Cardiac septum (tissue), 1 donor: ENCODE results near the gene POGZ. TPM values are rescaled to one million over a fixed set of nuclear protein-coding genes. Genes with fewer than 3 reads are reported as not detected.

Experiments
- DNase-seq: peaks from one replicate; pipeline ENCODE4 v3.0.0-alpha.2; 2020; ENCODE audit warnings: low spot score
- intact Hi-C: fragments of 100-400 bp; cut with DNase I; formaldehyde crosslinking; loops from one replicate; pipeline ENCODE4 v1.14.0; 2022
- long read RNA-seq: library from polyadenylated mRNA; unstranded; transcript quantifications from one replicate; pipeline ENCODE4 v2.0.0, GENCODE V29; 2021
- total RNA-seq: library from RNA; stranded (reverse); fragmentation: NEBNext Ultra II Directional; extraction: Animal tissue kit (Norgen Biotek cat#: 25700); gene quantifications from one replicate; pipeline ENCODE4 v1.2.1, GENCODE V29; 2021
- donor health status: DM: no; HTN: no; CAD: no.

Gene POGZ, protein sequence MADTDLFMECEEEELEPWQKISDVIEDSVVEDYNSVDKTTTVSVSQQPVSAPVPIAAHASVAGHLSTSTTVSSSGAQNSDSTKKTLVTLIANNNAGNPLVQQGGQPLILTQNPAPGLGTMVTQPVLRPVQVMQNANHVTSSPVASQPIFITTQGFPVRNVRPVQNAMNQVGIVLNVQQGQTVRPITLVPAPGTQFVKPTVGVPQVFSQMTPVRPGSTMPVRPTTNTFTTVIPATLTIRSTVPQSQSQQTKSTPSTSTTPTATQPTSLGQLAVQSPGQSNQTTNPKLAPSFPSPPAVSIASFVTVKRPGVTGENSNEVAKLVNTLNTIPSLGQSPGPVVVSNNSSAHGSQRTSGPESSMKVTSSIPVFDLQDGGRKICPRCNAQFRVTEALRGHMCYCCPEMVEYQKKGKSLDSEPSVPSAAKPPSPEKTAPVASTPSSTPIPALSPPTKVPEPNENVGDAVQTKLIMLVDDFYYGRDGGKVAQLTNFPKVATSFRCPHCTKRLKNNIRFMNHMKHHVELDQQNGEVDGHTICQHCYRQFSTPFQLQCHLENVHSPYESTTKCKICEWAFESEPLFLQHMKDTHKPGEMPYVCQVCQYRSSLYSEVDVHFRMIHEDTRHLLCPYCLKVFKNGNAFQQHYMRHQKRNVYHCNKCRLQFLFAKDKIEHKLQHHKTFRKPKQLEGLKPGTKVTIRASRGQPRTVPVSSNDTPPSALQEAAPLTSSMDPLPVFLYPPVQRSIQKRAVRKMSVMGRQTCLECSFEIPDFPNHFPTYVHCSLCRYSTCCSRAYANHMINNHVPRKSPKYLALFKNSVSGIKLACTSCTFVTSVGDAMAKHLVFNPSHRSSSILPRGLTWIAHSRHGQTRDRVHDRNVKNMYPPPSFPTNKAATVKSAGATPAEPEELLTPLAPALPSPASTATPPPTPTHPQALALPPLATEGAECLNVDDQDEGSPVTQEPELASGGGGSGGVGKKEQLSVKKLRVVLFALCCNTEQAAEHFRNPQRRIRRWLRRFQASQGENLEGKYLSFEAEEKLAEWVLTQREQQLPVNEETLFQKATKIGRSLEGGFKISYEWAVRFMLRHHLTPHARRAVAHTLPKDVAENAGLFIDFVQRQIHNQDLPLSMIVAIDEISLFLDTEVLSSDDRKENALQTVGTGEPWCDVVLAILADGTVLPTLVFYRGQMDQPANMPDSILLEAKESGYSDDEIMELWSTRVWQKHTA (N-terminal part only)
- 54.4 TPM for total RNA-seq
- long read RNA-seq, partial matches to known transcripts, result 3 of 16 reads
- long read RNA-seq, other reads (novel, unspliced or antisense), result 12 of 16 reads

DNA sequence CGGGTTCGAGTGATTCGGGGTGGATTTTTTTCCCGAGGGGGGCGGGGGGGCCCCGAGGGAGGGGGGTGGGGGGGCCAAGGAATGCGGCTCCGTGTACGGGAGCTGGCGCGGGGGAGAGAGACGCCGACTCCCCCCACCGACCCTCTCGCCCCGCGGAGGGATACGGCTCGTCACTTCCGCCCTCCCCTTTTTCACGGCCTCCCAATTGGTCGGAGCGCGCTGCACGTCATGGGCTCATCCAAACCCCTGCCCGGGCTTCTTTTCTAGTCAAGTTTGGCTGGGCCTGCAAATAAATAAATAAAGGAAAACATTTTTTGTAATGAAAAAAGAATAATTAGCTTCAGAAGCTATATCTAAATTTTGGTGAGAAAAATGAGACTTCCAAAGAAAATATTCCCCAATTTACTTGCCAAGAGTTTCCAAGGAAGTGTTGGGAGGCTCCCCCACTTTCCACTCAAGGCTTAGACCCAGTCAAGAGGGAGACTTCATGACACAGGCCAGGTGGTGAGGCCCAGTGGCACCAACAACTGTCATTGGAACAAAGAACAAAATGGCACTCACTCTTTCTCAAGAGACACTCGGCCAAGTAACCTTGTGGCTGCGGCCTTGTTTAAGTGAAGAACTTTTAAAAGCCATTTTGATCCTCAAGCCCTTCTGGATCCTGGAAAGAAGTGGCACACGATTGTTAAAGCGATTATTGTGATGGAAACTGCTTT lies at the start of gene POGZ:
TSS of gene POGZ (minus strand) at position 164 of the 716 bp plus-strand sequence. CDS start 17,290 bp downstream, outside the sequence.
- intact Hi-C loops, result loop anchor here (1.0 to 5.0 kb wide), 2 partner anchors 14 to 78 kb away; no protein-coding TSS in a partner anchor
- peak; percentile 97 for DNase-seq

DNA sequence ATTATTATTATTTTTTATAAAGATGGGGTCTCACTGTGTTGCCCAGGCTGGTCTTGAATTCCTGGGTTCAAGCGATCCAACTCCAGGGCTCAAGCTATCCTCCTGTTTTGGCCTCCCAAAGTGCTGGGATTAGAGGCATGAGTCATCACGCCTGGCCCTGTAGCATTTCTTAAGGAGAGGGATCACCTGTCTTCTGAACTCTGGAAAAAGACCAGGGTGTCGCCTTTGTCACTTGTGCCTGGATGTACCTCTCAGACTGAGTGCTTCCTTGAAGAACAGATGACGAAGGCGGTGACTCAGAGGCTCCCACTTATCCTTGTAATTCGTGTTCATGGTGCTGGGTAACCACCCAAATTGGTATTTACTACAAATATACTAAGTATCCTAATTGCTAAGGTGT lies 49.5 kb upstream of the POGZ start:
- no peak for DNase-seq
- intact Hi-C loops, result no loop called here

DNA sequence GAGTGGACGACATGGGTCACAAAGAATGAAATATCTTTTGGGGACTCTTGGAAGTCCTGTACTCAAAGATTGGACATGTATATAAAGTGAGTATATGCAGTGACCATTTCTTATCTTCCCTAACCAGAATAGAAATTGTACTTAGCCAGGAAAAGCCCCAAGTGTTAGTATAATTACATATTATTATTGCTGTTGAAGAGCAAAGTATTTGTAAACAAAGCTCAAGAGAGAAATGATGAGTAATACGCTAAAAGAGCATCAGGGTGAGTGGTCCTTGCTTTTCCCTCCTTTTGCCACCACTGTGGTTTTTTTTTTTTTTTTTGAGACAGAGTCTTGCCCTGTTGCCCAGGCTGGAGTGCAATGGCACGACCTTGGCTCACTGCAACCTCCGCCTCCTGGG lies 45.5 kb upstream of the POGZ start:
- no peak for DNase-seq
- intact Hi-C loops, result no loop called here

DNA sequence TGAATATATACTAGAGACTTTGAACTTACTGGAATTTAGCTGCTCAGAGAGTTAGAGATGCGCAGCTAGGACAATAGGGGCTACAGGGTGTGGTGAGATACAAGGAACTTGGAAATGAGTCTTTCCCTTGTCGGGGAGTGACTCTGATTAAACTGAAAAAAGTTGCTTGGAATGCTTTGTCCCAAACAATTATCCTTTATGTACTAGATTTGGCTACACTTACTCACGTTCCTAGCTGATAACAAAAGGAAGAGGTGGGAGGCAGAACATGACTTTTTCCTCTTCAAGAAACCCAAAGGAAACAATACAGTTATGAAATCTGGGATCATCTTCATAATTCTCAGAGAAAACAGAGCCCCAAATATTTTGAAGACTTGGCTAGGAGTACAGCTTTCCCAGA lies 45.0 kb upstream of the POGZ start:
- intact Hi-C loops, result no loop called here
- DNase-seq, result no peak

DNA sequence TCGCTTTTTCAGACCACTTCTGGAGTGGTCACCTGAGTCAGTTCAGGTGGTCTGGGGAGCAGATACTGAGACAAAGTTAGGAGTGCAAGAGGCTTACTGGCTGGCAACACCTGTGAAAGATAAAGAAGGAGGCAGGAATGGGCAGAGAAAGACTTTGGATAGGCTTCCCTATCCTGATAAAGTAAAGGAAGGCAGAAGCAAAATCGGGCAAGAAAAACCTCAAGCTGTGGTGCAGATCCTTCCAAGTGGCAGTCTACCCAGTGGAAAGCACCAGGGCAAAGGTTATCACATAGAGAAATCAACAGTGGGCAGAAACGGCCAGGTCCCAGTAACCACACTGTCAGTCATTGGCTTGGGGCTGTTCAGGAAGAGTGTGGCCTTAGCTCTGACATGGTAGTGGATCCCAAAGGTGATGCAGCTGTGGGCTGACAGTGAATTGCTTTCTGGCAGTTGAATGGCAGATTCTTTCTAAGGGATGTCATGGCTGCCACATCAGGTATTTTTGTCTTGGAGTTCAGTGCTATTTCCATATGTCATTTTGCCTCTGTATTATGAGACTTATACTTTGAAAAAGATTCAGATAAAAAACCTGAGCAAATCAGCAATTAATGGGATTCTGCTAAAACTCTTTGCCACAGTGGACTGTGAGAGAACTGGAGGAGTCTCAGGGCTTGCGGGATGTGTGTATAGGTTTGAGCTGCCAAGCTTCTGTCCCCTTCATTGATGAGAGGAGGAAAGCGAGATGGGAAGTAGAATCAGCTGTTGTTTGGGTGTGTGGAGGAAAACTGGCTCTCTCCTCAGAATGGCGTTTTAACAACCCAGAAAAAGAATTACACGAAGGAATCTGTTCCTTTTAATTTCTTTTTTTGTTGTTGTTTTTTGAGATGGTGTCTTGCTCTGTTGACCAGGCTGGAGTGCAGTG lies 43.8 kb upstream of the POGZ start:
- intact Hi-C loops, result no loop called here
- no peak for DNase-seq

DNA sequence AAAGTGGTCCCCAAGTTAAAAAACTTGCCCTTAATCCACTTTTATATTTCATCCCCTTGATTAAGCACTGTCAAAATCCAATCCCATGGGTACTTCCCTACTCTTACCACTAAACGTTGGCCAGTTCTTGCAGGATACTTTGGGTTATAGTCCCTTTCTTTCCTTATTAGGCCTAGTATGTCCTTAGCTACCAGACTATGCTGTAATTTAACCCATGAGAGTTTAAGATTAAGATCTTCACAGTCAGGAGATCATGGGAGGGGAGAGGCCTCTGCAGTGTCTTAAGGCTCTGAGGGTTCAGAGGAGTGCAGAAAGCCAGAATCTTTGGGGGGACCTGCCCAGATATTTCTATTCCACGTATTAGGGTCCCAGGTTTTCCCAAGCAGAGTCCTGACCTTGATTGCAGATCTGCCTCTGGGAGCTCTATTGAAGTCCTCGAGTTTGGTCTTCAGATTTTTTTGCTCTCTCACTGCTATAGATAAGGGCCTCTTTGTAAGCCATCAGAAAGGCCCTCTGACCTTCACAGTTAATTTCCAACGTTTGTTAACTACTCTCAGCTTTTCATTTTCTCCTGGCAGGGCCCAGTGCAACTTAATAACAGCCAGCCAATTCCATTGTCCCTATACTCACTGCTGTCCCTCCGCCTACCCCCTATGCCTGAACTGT lies 42.9 kb upstream of the POGZ start:
- intact Hi-C loops, result no loop called here
- DNase-seq, result no peak

DNA sequence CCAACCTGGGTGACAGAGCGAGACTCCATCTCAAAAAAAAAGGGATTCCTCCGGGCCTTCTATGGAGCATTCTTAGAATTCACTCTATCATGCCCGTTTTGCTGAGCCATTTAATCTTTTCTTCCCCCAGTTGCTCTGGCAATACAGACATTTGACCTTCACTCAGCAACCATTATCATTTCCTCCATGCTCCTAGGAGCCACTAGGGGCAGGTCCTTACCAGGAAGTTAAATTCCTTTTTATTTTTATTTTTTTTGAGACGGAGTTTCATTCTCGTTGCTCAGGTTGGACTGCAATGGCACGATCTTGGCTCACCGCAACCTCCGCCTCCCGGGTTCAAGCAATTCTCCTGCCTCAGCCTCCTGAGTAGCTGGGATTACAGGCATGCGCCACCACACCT lies 42.2 kb upstream of the POGZ start:
- no peak for DNase-seq
- intact Hi-C loops, result no loop called here

DNA sequence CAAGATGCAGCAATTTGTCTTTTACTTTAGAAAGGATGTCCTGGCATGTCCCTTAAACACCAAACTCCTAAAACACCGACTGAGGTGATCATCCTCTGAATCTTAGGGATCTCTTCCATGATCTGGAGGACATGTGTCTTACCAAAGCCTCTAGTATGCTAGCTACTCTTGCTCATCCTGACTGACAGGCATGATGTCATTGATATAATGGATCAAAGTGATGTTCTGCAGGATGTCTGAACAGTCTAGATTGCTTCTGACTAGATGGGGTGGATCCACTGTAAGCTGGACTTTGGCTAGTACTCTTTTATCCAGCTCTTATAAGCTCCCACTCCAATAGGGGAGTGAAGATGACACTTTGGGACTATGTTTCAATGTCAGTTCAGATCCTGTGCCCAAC lies 40.6 kb upstream of the POGZ start:
- DNase-seq, result no peak
- intact Hi-C loops, result no loop called here

DNA sequence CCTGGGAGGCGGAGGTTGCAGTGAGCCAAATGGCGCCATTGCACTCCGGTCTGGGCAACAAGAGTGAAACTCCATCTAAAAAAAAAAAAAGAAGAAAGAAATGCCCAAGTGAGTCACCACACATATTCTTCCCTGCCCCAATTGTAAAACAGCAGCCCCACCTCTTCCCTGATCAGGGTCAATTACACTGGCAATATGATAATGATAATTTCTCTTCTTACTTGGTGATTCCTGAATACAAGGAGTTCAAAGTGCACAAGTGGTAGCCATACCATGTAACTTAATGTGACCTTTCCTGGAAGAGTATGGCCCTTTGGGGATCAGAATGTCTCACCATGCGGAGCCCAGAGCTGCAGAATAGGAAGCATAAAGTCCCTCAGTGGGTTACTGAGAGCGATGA lies 40.1 kb upstream of the POGZ start:
- intact Hi-C loops, result no loop called here

DNA sequence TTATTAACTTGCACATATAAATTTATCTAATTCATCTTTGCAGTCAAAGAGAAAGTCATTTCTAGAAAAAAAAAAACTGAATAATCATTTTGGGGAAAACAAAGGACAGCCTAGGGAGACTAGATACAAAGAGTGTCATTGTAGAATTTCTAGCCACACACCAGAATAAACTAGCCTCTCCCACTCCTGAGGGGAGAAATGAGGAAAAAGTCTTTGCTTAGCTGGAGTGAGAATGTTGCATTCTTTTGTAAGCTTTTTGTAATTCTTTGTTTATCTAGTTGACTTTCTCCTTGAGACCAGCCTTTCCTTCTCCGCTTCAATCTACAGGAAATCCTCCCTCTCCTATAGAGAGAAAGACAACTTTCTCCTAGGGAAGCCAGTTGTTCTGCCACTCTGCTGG lies 36.0 kb upstream of the POGZ start:
- no peak for DNase-seq
- intact Hi-C loops, result no loop called here

More for the DNA sequence above, 40.1 kb upstream of the POGZ start:
- DNase-seq, result no peak

DNA sequence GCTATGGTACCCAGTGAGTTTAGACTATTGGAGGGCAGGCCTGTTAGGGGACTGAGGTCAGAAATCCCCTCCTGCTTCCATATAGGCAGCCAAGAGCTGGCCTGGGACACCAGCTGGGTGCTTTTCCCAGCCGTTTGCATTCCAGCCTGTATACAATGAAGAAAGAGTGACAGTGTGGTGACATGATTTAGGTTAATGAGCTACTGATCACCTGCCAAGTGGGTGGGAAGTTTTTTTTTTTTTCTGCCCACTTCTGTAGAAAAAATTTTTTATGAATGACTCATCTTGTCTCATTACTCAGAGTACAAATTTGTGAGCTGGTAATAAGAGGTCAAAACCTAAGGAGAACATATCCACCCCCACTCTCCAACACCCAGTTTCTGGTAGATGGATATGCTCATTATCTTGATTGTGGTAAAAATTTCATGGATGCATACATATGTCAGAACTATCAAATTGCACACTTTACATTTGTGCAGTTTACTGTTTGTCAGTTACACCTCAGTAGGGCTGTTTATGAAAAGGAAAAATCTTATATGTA lies 35.5 kb upstream of the POGZ start:
- intact Hi-C loops, result no loop called here
- DNase-seq, result no peak

DNA sequence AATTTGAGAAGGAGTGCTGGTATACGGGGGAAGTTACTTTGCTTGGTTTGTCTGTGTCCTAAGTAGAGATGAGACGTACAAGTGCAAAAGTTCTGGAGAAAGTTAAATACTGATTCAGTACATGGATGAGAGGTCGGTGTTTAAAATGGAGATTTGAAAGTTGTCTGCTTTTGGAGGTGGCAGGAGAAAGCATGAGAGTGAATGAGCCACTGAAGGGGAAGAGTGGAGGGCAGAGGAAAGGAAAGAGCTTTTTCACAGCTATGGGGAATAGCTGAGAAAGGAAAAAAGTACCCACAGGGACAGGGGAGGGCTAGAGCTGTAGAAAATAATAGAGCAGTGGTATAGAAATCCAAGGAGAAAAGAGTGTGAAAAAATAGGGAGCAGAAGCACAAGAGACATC lies 33.7 kb upstream of the POGZ start:
- DNase-seq, result no peak
- intact Hi-C loops, result no loop called here

DNA sequence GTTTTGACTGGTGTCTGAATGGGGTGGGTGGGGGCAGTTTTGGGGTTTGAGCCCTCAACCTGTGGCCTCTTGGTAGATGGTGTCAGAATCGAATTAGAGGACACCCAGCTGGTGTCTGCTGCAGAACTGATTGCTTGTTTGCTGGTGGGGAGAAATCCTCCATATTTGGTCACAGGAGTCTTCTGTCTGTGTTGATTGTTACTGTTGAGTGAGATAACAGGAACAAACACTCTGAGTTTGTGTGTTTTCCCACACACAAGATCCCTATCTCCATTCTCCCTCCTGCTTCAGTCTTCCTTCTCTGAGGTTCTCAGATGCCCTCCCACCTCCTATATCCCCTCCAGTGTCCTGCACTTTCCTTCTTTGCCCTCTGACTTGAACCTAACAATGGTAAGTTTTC lies 32.8 kb upstream of the POGZ start:
- intact Hi-C loops, result no loop called here
- DNase-seq, result no peak

DNA sequence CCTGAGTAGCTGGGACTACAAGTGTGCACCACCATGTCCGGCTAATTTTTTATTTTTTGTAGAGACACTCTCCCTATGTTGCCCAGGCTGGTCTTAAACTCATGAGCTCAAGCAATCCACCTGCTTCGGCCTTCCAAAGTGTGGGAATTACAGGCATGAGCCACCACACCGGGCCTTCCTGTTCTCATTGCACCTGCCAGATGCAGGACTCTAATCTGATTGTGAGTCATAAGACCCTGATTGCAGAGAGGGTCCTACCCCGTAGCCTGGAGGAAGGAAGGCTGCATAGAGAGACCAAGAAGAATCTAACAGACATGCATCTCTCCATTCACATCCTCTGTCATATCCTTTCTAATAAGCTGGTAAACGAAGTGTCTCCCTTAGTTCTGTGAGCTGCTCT lies 32.3 kb upstream of the POGZ start:
- no peak for DNase-seq
- intact Hi-C loops, result no loop called here

DNA sequence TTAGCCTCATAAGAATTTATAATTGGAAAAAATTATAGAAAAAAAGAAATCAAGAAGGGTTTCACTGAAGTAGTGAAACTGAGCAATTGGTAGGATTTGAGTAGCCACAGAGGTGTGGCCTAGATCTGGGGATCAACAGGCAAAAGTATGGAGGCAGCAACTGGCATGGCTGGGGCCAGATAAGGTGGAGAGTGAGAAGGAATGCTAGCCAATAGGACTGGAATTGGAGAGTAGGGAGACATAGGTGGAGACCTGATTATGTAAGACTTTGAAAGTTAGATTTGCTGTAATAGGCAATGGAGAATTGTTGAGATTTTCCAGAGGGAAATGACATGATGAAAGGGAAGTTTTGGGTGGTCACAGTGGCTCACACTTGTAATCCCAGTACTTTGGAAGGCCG lies 27.3 kb upstream of the POGZ start:
- intact Hi-C loops, result no loop called here
- DNase-seq, result no peak

DNA sequence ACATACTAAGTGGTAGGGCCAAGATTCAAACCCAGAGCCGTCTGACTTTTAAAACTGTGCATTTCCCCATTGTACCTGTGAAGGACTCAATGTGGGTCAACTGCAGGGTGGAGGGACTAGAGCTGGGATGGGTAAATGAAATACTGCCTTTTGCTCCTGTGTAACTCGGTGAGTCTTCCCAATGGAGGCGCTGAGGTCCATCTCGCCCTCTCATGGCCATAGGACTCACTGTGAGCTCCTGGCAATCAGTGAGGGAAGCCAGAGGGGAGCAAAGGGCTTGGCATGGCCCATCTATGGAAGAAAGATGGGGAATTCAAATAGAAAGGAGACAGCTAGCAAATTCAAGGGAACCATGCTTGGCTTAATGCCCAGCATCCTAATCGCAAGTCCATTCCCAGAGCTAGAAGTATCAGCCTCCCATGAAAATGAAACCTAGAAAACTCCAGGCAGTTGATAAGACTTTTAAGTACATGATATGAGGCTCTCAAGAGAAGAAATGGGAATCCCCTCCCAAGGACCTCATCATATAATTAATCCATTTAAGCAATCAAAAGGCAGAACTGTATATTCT lies 26.5 kb upstream of the POGZ start:
- intact Hi-C loops, result no loop called here
- no peak for DNase-seq

DNA sequence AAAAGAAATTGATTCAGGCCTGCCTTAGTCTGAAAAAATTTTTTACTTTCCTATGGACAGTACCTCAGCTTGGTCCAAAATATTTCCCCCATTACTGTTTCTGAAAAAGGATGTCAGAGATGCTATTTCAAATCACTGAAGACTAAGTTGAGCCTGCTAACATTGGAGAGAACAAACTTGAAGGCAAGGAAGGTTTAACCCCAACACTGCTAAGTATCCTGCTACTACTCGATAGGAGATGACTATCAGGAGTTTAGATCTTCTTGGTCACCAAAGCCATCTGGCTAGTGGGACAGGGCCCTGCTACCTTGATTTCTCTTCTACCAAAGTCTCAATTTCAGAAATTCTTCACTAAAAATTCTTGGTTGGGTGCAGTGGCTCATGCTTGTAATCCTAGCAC lies 22.7 kb upstream of the POGZ start:
- no peak for DNase-seq
- intact Hi-C loops, result no loop called here
